Parathyroid adenoma (tissue), 2 donors: Measurements from ENCODE around the gene SELENON.

Experiments
- H2AFZ ChIP-seq: fragments of 300-600 bp; sonication (generic); one replicate; pipeline ENCODE4 v1.7.0; 2017; ENCODE audit warnings: antibody characterized with exemption, mild to moderate bottlenecking
- H3K27ac ChIP-seq: fragments of 300-600 bp; sonication (generic); one replicate; pipeline ENCODE4 v1.7.0; 2017
- H3K27me3 ChIP-seq: fragments of 300-600 bp; sonication (generic); one replicate; pipeline ENCODE4 v1.7.0; 2017; ENCODE audit warnings: low read length; ENCODE audit not compliant: control insufficient read depth, insufficient read depth
- H3K36me3 ChIP-seq: fragments of 300-600 bp; sonication (generic); one replicate; pipeline ENCODE4 v1.7.0; 2017; ENCODE audit warnings: low read length; ENCODE audit not compliant: control insufficient read depth, insufficient read depth
- H3K4me1 ChIP-seq: fragments of 300-600 bp; sonication (generic); one replicate; pipeline ENCODE4 v1.7.0; 2017; ENCODE audit warnings: control low read depth
- H3K4me2 ChIP-seq: fragments of 300-600 bp; sonication (generic); one replicate; pipeline ENCODE4 v1.7.0; 2017; ENCODE audit warnings: low read length
- H3K4me3 ChIP-seq: fragments of 300-600 bp; sonication (generic); one replicate; pipeline ENCODE4 v1.7.0; 2017; ENCODE audit warnings: low read depth, low read length
- H3K79me2 ChIP-seq: fragments of 300-600 bp; sonication (generic); one replicate; pipeline ENCODE4 v1.7.0; 2017; ENCODE audit warnings: control low read depth
- H3K9ac ChIP-seq: fragments of 300-600 bp; sonication (generic); one replicate; pipeline ENCODE4 v1.7.0; 2017; ENCODE audit warnings: mild to moderate bottlenecking
- H3K9me3 ChIP-seq: fragments of 300-600 bp; sonication (generic); one replicate; pipeline ENCODE4 v1.7.0; 2017; ENCODE audit warnings: low read length; ENCODE audit not compliant: control insufficient read depth
- CTCF ChIP-seq: fragments of 300-600 bp; sonication (generic); IDR thresholded peaks from one replicate; pipeline ENCODE4 v1.7.0; 2017; ENCODE audit warnings: antibody characterized with exemption, mild to moderate bottlenecking
- donor health status: primary hyperparathyroidism.

Gene SELENON

GRCh38 chr1:25795946-25796810, 3.8 kb upstream of the SELENON start:
- H3K79me2 ChIP-seq, result no peaks in the 10 kb centered on the region
- no peaks in the 10 kb centered on the region for H3K27me3 ChIP-seq
- no peak overlapping the region for H3K4me3 ChIP-seq
- TF ChIP-seq CTCF, result no peak
- H2AFZ ChIP-seq, result peak overlapping the region; percentile 61
- H3K36me3 ChIP-seq, result no peaks in the 10 kb centered on the region
- H3K9ac ChIP-seq, result no peak overlapping the region
- H3K4me1 ChIP-seq, result no peaks in the 10 kb centered on the region
- H3K4me2 ChIP-seq, result peak overlapping the region; percentile 10
- no peaks in the 10 kb centered on the region for H3K9me3 ChIP-seq
- H3K27ac ChIP-seq, result no peak overlapping the region

- peak; percentile 71 for TF ChIP-seq CTCF
- H3K4me2 ChIP-seq, result peak overlapping the region; percentile 10
- no peak overlapping the region for H3K4me3 ChIP-seq
- no peak overlapping the region for H3K9ac ChIP-seq
- no peak overlapping the region for H3K27ac ChIP-seq
- H3K27me3 ChIP-seq, result no peaks in the 10 kb centered on the region
- no peaks in the 10 kb centered on the region for H3K9me3 ChIP-seq
- no peaks in the 10 kb centered on the region for H3K36me3 ChIP-seq
- H3K79me2 ChIP-seq, result no peaks in the 10 kb centered on the region
- H2AFZ ChIP-seq, result peak overlapping the region; percentile 61
- H3K4me1 ChIP-seq, result no peaks in the 10 kb centered on the region
These were observed 3.1 kb upstream of the SELENON start for GRCh38 chr1:25796811-25797458.

GRCh38 chr1:25797939-25798338, 2.1 kb upstream of the SELENON start:
- H3K4me1 ChIP-seq, result no peaks in the 10 kb centered on the region
- no peak overlapping the region for H3K4me2 ChIP-seq
- H3K79me2 ChIP-seq, result no peaks in the 10 kb centered on the region
- no peak overlapping the region for H3K9ac ChIP-seq
- H3K27ac ChIP-seq, result no peak overlapping the region
- no peak overlapping the region for H3K4me3 ChIP-seq
- TF ChIP-seq CTCF, result no peak
- no peaks in the 10 kb centered on the region for H3K27me3 ChIP-seq
- H2AFZ ChIP-seq, result no peak overlapping the region
- no peaks in the 10 kb centered on the region for H3K36me3 ChIP-seq
- H3K9me3 ChIP-seq, result no peaks in the 10 kb centered on the region

GRCh38 chr1:25798666-25799351, 1.2 kb upstream of the SELENON start:
- peak overlapping the region; percentile 56 for H3K27ac ChIP-seq
- no peaks in the 10 kb centered on the region for H3K79me2 ChIP-seq
- H3K27me3 ChIP-seq, result no peaks in the 10 kb centered on the region
- TF ChIP-seq CTCF, result no peak
- no peaks in the 10 kb centered on the region for H3K4me1 ChIP-seq
- no peaks in the 10 kb centered on the region for H3K9me3 ChIP-seq
- no peak overlapping the region for H2AFZ ChIP-seq
- H3K36me3 ChIP-seq, result no peaks in the 10 kb centered on the region
- H3K4me2 ChIP-seq, result no peak overlapping the region
- H3K9ac ChIP-seq, result no peak overlapping the region
- no peak overlapping the region for H3K4me3 ChIP-seq
